ENCODE results near the gene CCDC85C.

- TF ChIP-seq CTCF (IDR thresholded peaks at IDR 0.05) (no peak), REST (IDR thresholded peaks at IDR 0.05; ENCODE audit: low read depth, low read length) (no peak), TAF1 (IDR thresholded peaks at IDR 0.05; ENCODE audit: borderline replicate concordance, low read depth, low read length) (no peak)
Measured at GRCh38 chr14:99522457-99522891, 81.5 kb downstream of the CCDC85C start.
